H9 (cell line): ENCODE data around the gene RAB30. TPM values are rescaled to one million over a fixed set of nuclear protein-coding genes. Genes with fewer than 3 reads are reported as not detected.

Experiments used
- DNase-seq: peaks from one replicate; pipeline ENCODE4 v3.0.0-alpha.2; 2017
- H2AFZ ChIP-seq: one replicate; pipeline ENCODE4 v1.6.1; 2013; ENCODE audit warnings: mild to moderate bottlenecking, low read length, control low read depth, moderate library complexity
- H2AK5ac ChIP-seq: 2 replicates; pipeline ENCODE4 v1.6.1; 2013; ENCODE audit warnings: low read length, control low read depth, mixed read lengths; ENCODE audit not compliant: insufficient read length
- H2BK120ac ChIP-seq: one replicate; pipeline ENCODE4 v1.6.1; 2013; ENCODE audit warnings: low read depth, mild to moderate bottlenecking, low read length, control low read depth, inconsistent platforms; ENCODE audit not compliant: poor library complexity, severe bottlenecking
- H2BK12ac ChIP-seq: 2 replicates; pipeline ENCODE4 v1.6.1; 2013; ENCODE audit warnings: low read length, control low read depth, mixed read lengths, low read depth; ENCODE audit not compliant: insufficient read length
- H2BK15ac ChIP-seq: 2 replicates; pipeline ENCODE4 v1.6.1; 2013; ENCODE audit warnings: low read depth, low read length, control low read depth
- H2BK20ac ChIP-seq: one replicate; pipeline ENCODE4 v1.6.1; 2013; ENCODE audit warnings: low read depth, mild to moderate bottlenecking, low read length, control low read depth, inconsistent platforms; ENCODE audit not compliant: poor library complexity, severe bottlenecking
- H2BK5ac ChIP-seq: 2 replicates; pipeline ENCODE4 v1.6.1; 2013; ENCODE audit warnings: low read length, control low read depth, mixed read lengths; ENCODE audit not compliant: insufficient read length
- H3K14ac ChIP-seq: 2 replicates; pipeline ENCODE4 v1.6.1; 2013; ENCODE audit warnings: low read length, control low read depth; ENCODE audit not compliant: insufficient read depth
- H3K18ac ChIP-seq: 2 replicates; pipeline ENCODE4 v1.6.1; 2013; ENCODE audit warnings: low read depth, mild to moderate bottlenecking, mixed read lengths, low read length, control low read depth; ENCODE audit not compliant: insufficient read length
- H3K23ac ChIP-seq: 2 replicates; pipeline ENCODE4 v1.6.1; 2013; ENCODE audit warnings: low read length, control low read depth, mixed read lengths, low read depth; ENCODE audit not compliant: insufficient read length
- H3K23me2 ChIP-seq: 2 replicates; pipeline ENCODE4 v1.6.1; 2013; ENCODE audit warnings: low read depth, mild to moderate bottlenecking, mixed read lengths, low read length, control low read depth; ENCODE audit not compliant: insufficient read length, poor library complexity, severe bottlenecking
- H3K27ac ChIP-seq: 2 replicates; pipeline ENCODE4 v1.5.1; 2013; ENCODE audit warnings: low read length, control low read depth, mixed read lengths, low read depth; ENCODE audit not compliant: insufficient read length
- H3K27me3 ChIP-seq: 2 replicates; pipeline ENCODE4 v1.6.1; 2013; ENCODE audit warnings: low read length, control low read depth, inconsistent platforms; ENCODE audit not compliant: insufficient read depth
- H3K4ac ChIP-seq: 2 replicates; pipeline ENCODE4 v1.6.1; 2013; ENCODE audit warnings: low read depth, mild to moderate bottlenecking, control low read depth, inconsistent platforms, low read length, moderate library complexity
- H3K4me1 ChIP-seq: 2 replicates; pipeline ENCODE4 v1.6.1; 2013; ENCODE audit warnings: low read length, control low read depth, inconsistent platforms; ENCODE audit not compliant: insufficient read depth
- H3K4me2 ChIP-seq: 2 replicates; pipeline ENCODE4 v1.6.1; 2013; ENCODE audit warnings: low read length, control low read depth, mixed read lengths; ENCODE audit not compliant: insufficient read length, insufficient read depth
- H3K56ac ChIP-seq: 2 replicates; pipeline ENCODE4 v1.6.1; 2013; ENCODE audit warnings: low read depth, mild to moderate bottlenecking, mixed read lengths, low read length, control low read depth; ENCODE audit not compliant: insufficient read length
- H3K79me1 ChIP-seq: 2 replicates; pipeline ENCODE4 v1.6.1; 2013; ENCODE audit warnings: low read depth, mild to moderate bottlenecking, moderate library complexity, low read length, control low read depth, inconsistent platforms; ENCODE audit not compliant: insufficient read depth, poor library complexity, severe bottlenecking
- H3K79me2 ChIP-seq: 2 replicates; pipeline ENCODE4 v1.6.1; 2013; ENCODE audit warnings: low read length, control low read depth, inconsistent platforms; ENCODE audit not compliant: insufficient read depth
- H3K9ac ChIP-seq: 2 replicates; pipeline ENCODE4 v1.6.1; 2013; ENCODE audit warnings: low read length, control low read depth, mixed read lengths; ENCODE audit not compliant: insufficient read length; ENCODE audit errors: extremely low read depth
- H3K9me3 ChIP-seq: one replicate; pipeline ENCODE4 v1.6.1; 2013; ENCODE audit warnings: low read depth, low read length, inconsistent platforms; ENCODE audit not compliant: control insufficient read depth
- H3T11ph ChIP-seq: one replicate; pipeline ENCODE4 v1.6.1; 2013; ENCODE audit warnings: mild to moderate bottlenecking, low read length, control low read depth, inconsistent platforms
- H4K20me1 ChIP-seq: one replicate; pipeline ENCODE4 v1.6.1; 2013; ENCODE audit not compliant: control insufficient read depth, insufficient read length, insufficient read depth
- H4K5ac ChIP-seq: 2 replicates; pipeline ENCODE4 v1.6.1; 2013; ENCODE audit warnings: low read depth, mild to moderate bottlenecking, mixed read lengths, low read length, control low read depth; ENCODE audit not compliant: insufficient read length
- H4K8ac ChIP-seq: replicated peaks from 2 replicates; pipeline ENCODE4 v1.6.1; 2013; ENCODE audit warnings: low read length, control low read depth, mixed read lengths, low read depth; ENCODE audit not compliant: insufficient read length
- H4K91ac ChIP-seq: 2 replicates; pipeline ENCODE4 v1.6.1; 2013; ENCODE audit warnings: low read depth, mild to moderate bottlenecking, moderate library complexity, mixed read lengths, low read length, control low read depth; ENCODE audit not compliant: insufficient read length
- H3K27ac Mint-ChIP-seq, 3 experiments: 2 replicates in 2 of 3; 3 replicates in 1 of 3; pipeline ENCODE4 v1.8.0; 2020 to 2021; ENCODE audit warnings: mixed read lengths in 3 of 3, mild to moderate bottlenecking in 1 of 3, moderate library complexity in 1 of 3
- H3K27me3 Mint-ChIP-seq: 2 replicates; pipeline ENCODE4 v1.8.0; 2021; ENCODE audit warnings: low read depth, mild to moderate bottlenecking, moderate library complexity, mixed read lengths
- H3K36me3 Mint-ChIP-seq, 3 experiments: 2 replicates in 2 of 3; 3 replicates in 1 of 3; pipeline ENCODE4 v1.8.0; 2020 to 2021; ENCODE audit warnings: low read depth in 3 of 3, mixed read lengths in 3 of 3; ENCODE audit not compliant: insufficient read depth in 1 of 3
- H3K4me1 Mint-ChIP-seq, 2 experiments: 2 replicates each; pipeline ENCODE4 v1.8.0; 2020; ENCODE audit warnings: mixed read lengths in 2 of 2
- H3K4me3 Mint-ChIP-seq, 2 experiments: 2 replicates in 1 of 2; 3 replicates in 1 of 2; pipeline ENCODE4 v1.8.0; 2020 to 2021; ENCODE audit warnings: mild to moderate bottlenecking in 2 of 2, mixed read lengths in 2 of 2, moderate library complexity in 1 of 2
- H3K9me3 Mint-ChIP-seq, 2 experiments: 2 replicates in 1 of 2; 3 replicates in 1 of 2; pipeline ENCODE4 v1.8.0; 2020; ENCODE audit warnings: mild to moderate bottlenecking in 2 of 2, mixed read lengths in 2 of 2, moderate library complexity in 1 of 2
- CTCF ChIP-seq: fragments of 200-600 bp; sonication (generic); conservative IDR thresholded peaks from 3 replicates; pipeline ENCODE4 v1.8.0; 2021; ENCODE audit warnings: antibody characterized with exemption, mild to moderate bottlenecking
- WGBS: extraction: QIAGEN DNeasy Blood & Tissue Kit; methylation state at CpG from one replicate; pipeline ENCODE4 v1.1.7; 2013; ENCODE audit warnings: missing lambda C conversion rate, low lambda C conversion rate, mixed read lengths; ENCODE audit not compliant: insufficient read length; ENCODE audit errors: extremely low coverage; 5-methylcytosine and 5-hydroxymethylcytosine counted together
- total RNA-seq: library from RNA; stranded (reverse); gene quantifications from 2 replicates; pipeline ENCODE4 v1.2.1, GENCODE V29; 2021

RAB30 gene
- total RNA-seq, 1 experiment from 2014 or later = 4.8 TPM

GRCh38 chr11:83037877-83038276 is 33.8 kb downstream of the RAB30 start:
- no peak overlapping the region for H4K91ac ChIP-seq
- no peak overlapping the region for H3K9ac ChIP-seq
- no peak overlapping the region for H3K14ac ChIP-seq
- no peak overlapping the region for H2BK20ac ChIP-seq
- no peak overlapping the region for H2BK15ac ChIP-seq
- no peak overlapping the region for H2BK12ac ChIP-seq
- H3T11ph ChIP-seq = no peak overlapping the region
- no peak overlapping the region for H2AFZ ChIP-seq
- no peak overlapping the region for H4K5ac ChIP-seq
- no peak overlapping the region for H2BK120ac ChIP-seq
- H3K27me3 ChIP-seq = no peaks in the 10 kb centered on the region
- no CpG with 5 or more reads among the region's 4 CpGs for WGBS
- no peaks in the 10 kb centered on the region; the same call in 1 of the 2 replicates for H3K79me2 ChIP-seq
- no peaks in the 10 kb centered on the region for H3K79me1 ChIP-seq
- H3K4me1 Mint-ChIP-seq = peaks cover 12 to 18% of the 10 kb centered on the region in 2 experiments
- no peak for TF ChIP-seq CTCF
- no peaks in the 10 kb centered on the region for H4K20me1 ChIP-seq
- H3K4me2 ChIP-seq = no peak overlapping the region
- no peak for DNase-seq
- H3K36me3 Mint-ChIP-seq = no peaks in the 10 kb centered on the region
- no peak overlapping the region for H3K56ac ChIP-seq
- no peak overlapping the region for H2AK5ac ChIP-seq
- H3K9me3 ChIP-seq = no peaks in the 10 kb centered on the region
- no peak overlapping the region for H3K23ac ChIP-seq
- H3K27ac Mint-ChIP-seq = no peak overlapping the region
- H3K4ac ChIP-seq = no peak overlapping the region
- no peaks in the 10 kb centered on the region for H3K27me3 Mint-ChIP-seq
- H3K4me3 Mint-ChIP-seq = no peak overlapping the region
- H3K27ac ChIP-seq = no peak overlapping the region
- H4K8ac ChIP-seq = no peak overlapping the region
- peaks cover 2% of the 10 kb centered on the region for H3K4me1 ChIP-seq
- no peak overlapping the region for H2BK5ac ChIP-seq
- no peaks in the 10 kb centered on the region for H3K23me2 ChIP-seq
- no peaks in the 10 kb centered on the region for H3K9me3 Mint-ChIP-seq
- no peak overlapping the region for H3K18ac ChIP-seq
